ENCODE results near the gene TULP4. TPM values are rescaled to one million over a fixed set of nuclear protein-coding genes. Genes with fewer than 3 reads are reported as not detected.

TULP4 gene
- polyA plus RNA-seq, 3 donors: 6.5 to 10.6 (median 7.9) TPM

DNA sequence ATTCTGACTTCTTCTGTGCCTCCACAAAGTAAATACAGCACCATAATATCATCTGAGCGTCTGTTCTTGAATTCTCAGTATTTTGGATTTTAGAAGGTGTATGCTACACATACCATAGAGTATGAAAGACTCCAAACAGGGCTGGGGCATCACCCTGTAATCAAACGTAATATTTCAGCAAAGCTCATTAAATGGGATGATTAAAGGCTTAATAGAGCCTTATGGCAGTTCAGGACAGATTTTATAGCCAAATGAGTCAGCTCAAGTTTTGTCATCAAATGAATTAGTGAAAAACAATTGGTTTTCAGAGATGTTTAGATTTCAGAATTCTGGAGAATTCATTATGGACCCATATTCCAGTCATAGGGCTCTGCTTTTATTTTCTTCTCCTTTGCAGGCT is 68.9 kb downstream of the TULP4 start:
- peaks cover 20% of the 10 kb centered on the region for H4K20me1 ChIP-seq (ENCODE audit: insufficient read depth, low read length)
- H3K4me3 ChIP-seq (replicated peaks in 1 of 3; ENCODE audit: low read depth in 2 of 3, low read length in 3 of 3): no peak overlapping the region
- H3K27me3 Mint-ChIP-seq (ENCODE audit: low read depth in 3 of 3): peaks cover 0 to 3% (median 0%) of the 10 kb centered on the region in 3 donors
- H3K27ac Mint-ChIP-seq: no peak overlapping the region
- peaks cover 3% of the 10 kb centered on the region for H3K4me1 Mint-ChIP-seq
- no peak overlapping the region for H3K9ac ChIP-seq (ENCODE audit: insufficient read depth, low read length, poor library complexity, severe bottlenecking)
- peaks cover 0 to 1% of the 10 kb centered on the region in 2 donors for H3K36me3 Mint-ChIP-seq
- DNase-seq: no peak
- H3K79me2 ChIP-seq (ENCODE audit: insufficient read depth, low read length): no peaks in the 10 kb centered on the region
- WGBS (ENCODE audit: insufficient coverage): 100% methylated on average over 1 of the region's 2 CpGs
- intact Hi-C loops (cut with micrococcal nuclease): no loop called here
- no peaks in the 10 kb centered on the region for H3K36me3 ChIP-seq (replicated peaks in 1 of 2; ENCODE audit: control insufficient read depth in 1 of 2, insufficient read depth in 2 of 2, low read length in 2 of 2)
- H3K27me3 ChIP-seq (ENCODE audit: control insufficient read depth in 2 of 2, insufficient read depth in 2 of 2, low read length in 2 of 2): no peaks in the 10 kb centered on the region
- peaks cover 0 to 2% (median 0%) of the 10 kb centered on the region in 7 donors for H3K9me3 Mint-ChIP-seq
- no peak overlapping the region for H3K27ac ChIP-seq (ENCODE audit: low read depth in 1 of 2, low read length in 2 of 2)
- TF ChIP-seq, protein P1, sequence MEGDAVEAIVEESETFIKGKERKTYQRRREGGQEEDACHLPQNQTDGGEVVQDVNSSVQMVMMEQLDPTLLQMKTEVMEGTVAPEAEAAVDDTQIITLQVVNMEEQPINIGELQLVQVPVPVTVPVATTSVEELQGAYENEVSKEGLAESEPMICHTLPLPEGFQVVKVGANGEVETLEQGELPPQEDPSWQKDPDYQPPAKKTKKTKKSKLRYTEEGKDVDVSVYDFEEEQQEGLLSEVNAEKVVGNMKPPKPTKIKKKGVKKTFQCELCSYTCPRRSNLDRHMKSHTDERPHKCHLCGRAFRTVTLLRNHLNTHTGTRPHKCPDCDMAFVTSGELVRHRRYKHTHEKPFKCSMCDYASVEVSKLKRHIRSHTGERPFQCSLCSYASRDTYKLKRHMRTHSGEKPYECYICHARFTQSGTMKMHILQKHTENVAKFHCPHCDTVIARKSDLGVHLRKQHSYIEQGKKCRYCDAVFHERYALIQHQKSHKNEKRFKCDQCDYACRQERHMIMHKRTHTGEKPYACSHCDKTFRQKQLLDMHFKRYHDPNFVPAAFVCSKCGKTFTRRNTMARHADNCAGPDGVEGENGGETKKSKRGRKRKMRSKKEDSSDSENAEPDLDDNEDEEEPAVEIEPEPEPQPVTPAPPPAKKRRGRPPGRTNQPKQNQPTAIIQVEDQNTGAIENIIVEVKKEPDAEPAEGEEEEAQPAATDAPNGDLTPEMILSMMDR (IDR thresholded peaks at IDR 0.05): no peak
- H3K9me3 ChIP-seq (replicated peaks in 1 of 2; ENCODE audit: control insufficient read depth in 1 of 2, insufficient read depth in 1 of 2, low read length in 2 of 2): no peaks in the 10 kb centered on the region
- no peak overlapping the region for H3K4me3 Mint-ChIP-seq
- no peak overlapping the region for H2AFZ ChIP-seq (ENCODE audit: insufficient read depth, low read depth, low read length, poor library complexity, severe bottlenecking)
- H3K4me2 ChIP-seq (replicated peaks; ENCODE audit: extremely low read depth, low read length, poor library complexity, severe bottlenecking): no peak overlapping the region
- no peaks in the 10 kb centered on the region for H3K4me1 ChIP-seq (ENCODE audit: control insufficient read depth in 1 of 2, insufficient read depth in 2 of 2, low read length in 2 of 2)

DNA sequence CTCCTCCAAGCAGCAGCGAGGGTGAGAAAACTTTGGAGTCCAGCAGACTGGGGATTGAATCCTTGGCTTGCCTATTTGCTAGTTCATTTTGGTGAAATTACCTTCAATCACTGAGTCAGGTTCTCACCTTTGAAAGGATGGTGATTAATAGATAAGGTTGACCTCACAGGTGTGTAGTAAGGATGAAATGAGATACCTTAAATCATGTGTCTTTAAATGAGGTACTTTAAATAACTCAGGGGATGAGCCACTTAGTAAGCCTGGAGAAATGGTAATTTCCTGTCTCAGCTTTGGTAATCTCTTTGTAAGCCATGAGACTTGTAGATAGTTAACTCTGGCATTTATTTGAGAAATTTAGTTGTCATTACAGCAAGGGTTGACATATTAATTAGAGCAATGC is 70.2 kb downstream of the TULP4 start:
- H3K4me1 ChIP-seq (ENCODE audit: control insufficient read depth in 1 of 2, insufficient read depth in 2 of 2, low read length in 2 of 2): no peaks in the 10 kb centered on the region
- TF ChIP-seq, protein P1 (IDR thresholded peaks at IDR 0.05): no peak
- H3K36me3 ChIP-seq (replicated peaks in 1 of 2; ENCODE audit: control insufficient read depth in 1 of 2, insufficient read depth in 2 of 2, low read length in 2 of 2): no peaks in the 10 kb centered on the region
- intact Hi-C loops (cut with micrococcal nuclease): no loop called here
- no peaks in the 10 kb centered on the region for H3K79me2 ChIP-seq (ENCODE audit: insufficient read depth, low read length)
- H3K4me2 ChIP-seq (replicated peaks; ENCODE audit: extremely low read depth, low read length, poor library complexity, severe bottlenecking): no peak overlapping the region
- H3K9me3 ChIP-seq (replicated peaks in 1 of 2; ENCODE audit: control insufficient read depth in 1 of 2, insufficient read depth in 1 of 2, low read length in 2 of 2): no peaks in the 10 kb centered on the region
- H3K4me3 ChIP-seq (replicated peaks in 1 of 3; ENCODE audit: low read depth in 2 of 3, low read length in 3 of 3): no peak overlapping the region
- H3K9me3 Mint-ChIP-seq: peaks cover 0 to 2% (median 0%) of the 10 kb centered on the region in 7 donors
- H3K9ac ChIP-seq (ENCODE audit: insufficient read depth, low read length, poor library complexity, severe bottlenecking): no peak overlapping the region
- no peaks in the 10 kb centered on the region for H3K27me3 ChIP-seq (ENCODE audit: control insufficient read depth in 2 of 2, insufficient read depth in 2 of 2, low read length in 2 of 2)
- H3K36me3 Mint-ChIP-seq: no peaks in the 10 kb centered on the region
- 100% methylated on average over 1 of the region's 1 CpG for WGBS (ENCODE audit: insufficient coverage)
- DNase-seq: no peak
- no peak overlapping the region for H2AFZ ChIP-seq (ENCODE audit: insufficient read depth, low read depth, low read length, poor library complexity, severe bottlenecking)
- peaks cover 0 to 3% (median 0%) of the 10 kb centered on the region in 3 donors for H3K27me3 Mint-ChIP-seq (ENCODE audit: low read depth in 3 of 3)
- H3K4me1 Mint-ChIP-seq: peaks cover 3% of the 10 kb centered on the region
- H3K4me3 Mint-ChIP-seq: no peak overlapping the region
- peak overlapping the region in 1 of 7 donors; percentile 37 for H3K27ac Mint-ChIP-seq
- H3K27ac ChIP-seq (ENCODE audit: low read depth in 1 of 2, low read length in 2 of 2): no peak overlapping the region
- H4K20me1 ChIP-seq (ENCODE audit: insufficient read depth, low read length): peaks cover 20% of the 10 kb centered on the region
